ENCODE measurements around the gene CLASP2.
"Not testable (repeated sequence)": the region's sequence is repeated elsewhere in the genome, so short reads cannot be mapped to it uniquely, and the experiment has no call there.

CLASP2 gene

DNA sequence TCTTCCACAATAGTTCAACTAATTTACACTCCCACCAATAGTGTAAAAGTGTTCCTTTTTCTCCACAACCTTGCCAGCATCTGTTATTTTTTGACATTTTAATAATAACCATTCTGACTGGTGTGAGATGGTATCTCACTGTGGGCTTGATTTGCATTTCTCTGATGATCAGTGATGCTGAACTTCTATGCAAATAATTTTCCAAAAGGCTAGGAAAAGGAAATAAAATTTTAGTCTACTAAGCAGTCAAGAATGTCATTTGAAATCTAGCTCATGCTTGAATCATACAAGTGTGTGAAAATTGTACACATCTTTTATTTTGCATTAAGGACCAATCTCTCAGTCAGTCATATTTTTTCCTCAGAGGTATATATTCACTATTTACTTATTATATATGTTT is 176.1 kb downstream of the CLASP2 start:
- no peak for DNase-seq (ENCODE audit: low spot score)

GRCh38 chr3:33538678-33539339 is 179.2 kb downstream of the CLASP2 start:
- DNase-seq (ENCODE audit: low spot score) = no peak

GRCh38 chr3:33537133-33537532 is 180.9 kb downstream of the CLASP2 start:
- DNase-seq (ENCODE audit: low spot score) = no peak

GRCh38 chr3:33526787-33527186 is 191.3 kb downstream of the CLASP2 start:
- no peak for DNase-seq (ENCODE audit: low spot score)

DNA sequence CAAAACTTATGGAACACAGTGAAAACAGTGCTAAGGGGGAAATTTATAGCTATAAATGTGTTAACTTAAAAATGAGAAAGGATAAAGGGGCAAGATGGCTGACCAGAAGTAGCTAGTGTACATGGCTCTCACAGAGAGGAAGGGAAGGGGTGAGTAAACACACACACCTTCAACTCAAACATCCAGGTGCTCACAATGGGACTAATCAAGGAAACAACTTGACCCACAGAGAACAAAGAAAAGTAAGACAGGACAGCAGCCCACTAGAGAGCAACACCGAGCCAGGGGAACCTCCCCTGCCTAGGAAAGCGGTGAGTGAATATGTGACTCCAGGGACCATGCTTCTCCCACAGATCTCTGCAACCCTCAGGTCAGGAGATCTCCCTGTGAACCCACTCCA is 192.8 kb downstream of the CLASP2 start:
- no peak for DNase-seq (ENCODE audit: low spot score)

DNA sequence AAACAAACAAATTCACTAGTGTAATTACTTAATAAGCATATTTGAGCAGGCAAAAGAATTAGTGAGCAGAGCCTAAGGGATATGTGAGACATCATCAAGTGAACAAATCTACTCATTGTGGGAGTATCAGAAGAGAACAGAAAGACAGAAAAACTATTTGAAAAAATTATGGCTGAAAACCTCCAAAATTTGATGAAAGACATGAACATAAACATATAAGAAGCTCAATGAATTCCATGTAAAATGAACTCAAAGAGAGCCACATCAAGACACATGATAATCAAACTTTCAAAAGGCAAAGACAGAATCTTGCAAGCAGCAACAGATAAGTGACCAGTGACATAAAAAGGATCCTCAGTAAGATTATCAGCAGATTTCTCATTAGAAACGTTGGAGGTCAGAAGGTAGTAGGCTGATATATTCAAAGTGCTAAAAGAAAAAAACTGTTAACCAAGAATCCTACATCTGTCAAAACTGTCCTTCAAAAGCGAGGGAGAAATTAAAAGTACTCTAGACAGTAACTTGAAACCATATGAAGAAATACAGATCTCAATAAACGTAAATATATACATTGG is 194.9 kb downstream of the CLASP2 start:
- DNase-seq (ENCODE audit: low spot score) = no peak

DNA sequence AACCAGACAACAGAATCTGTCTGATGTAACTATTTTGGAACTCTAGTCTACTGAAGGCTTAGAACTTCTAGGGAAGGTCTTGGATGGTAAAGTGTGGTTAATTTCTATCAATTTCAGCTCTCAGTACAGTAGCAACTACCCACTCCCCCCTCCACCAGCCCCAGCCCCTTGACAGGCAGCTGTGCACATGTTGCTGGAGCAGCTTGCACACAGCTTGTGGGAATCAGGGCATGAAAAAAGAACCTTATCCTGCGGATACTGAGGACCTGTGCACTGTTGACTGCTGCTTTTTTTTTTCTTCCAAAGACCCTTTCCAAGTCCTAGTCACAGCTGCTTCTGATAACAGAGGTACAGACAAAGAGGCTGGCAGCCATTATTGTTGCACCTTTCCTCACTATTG is 196.3 kb downstream of the CLASP2 start:
- no peak for DNase-seq (ENCODE audit: low spot score)

DNA sequence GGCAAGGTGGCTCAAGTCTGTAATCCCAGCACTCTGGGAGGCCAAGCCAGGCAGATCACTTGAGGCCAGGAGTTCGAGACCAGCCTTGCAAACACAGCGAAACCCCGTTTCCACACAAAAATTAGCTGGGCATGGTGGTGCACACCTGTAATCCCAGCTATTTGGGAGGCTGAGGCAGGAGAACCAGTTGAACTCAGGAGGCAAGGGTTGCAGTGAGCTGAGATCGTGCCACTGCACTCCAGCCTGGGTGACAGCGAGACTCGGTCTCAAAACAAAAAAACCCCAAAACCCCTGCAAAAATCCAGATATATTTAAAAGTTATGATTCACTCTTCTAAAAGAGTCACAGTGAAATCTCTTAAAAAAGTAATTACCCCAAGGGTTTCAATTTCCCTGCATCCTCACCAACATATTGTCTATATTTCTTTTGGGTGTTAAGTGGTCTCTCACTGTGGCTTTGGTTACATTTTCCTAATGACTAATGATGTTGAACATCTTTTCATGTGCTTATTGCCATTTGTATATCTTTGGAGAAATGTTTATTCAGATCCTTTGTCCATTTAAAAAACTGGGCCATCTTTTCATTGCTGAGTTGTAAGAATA is 204.7 kb downstream of the CLASP2 start:
- DNase-seq (ENCODE audit: low spot score) = no peak

DNA sequence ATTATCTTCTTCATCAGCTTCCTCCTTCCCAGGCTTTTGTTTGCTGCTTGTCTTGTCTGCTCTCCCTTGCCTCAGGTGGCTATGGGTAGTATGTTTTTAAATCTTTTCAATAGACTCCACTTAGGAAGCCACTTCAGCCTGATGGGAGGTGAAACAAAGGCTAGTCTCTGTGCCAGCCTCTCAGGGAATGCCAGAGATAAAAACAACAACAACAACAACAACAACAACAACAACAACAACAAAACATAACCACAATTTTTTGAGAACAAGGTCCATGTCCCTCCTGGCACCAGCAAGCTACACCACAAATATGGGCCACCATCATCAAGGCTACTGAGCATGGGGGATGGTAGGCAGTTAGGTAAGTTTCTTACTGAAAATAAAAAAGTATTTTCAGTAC is 213.0 kb downstream of the CLASP2 start:
- DNase-seq (ENCODE audit: low spot score) = no peak

GRCh38 chr3:33496449-33496848 is 221.6 kb downstream of the CLASP2 start:
- DNase-seq (ENCODE audit: low spot score) = no peak

- no peak for DNase-seq (ENCODE audit: low spot score)
Measured at GRCh38 chr3:33491721-33492120, 226.3 kb downstream of the CLASP2 start.

DNA sequence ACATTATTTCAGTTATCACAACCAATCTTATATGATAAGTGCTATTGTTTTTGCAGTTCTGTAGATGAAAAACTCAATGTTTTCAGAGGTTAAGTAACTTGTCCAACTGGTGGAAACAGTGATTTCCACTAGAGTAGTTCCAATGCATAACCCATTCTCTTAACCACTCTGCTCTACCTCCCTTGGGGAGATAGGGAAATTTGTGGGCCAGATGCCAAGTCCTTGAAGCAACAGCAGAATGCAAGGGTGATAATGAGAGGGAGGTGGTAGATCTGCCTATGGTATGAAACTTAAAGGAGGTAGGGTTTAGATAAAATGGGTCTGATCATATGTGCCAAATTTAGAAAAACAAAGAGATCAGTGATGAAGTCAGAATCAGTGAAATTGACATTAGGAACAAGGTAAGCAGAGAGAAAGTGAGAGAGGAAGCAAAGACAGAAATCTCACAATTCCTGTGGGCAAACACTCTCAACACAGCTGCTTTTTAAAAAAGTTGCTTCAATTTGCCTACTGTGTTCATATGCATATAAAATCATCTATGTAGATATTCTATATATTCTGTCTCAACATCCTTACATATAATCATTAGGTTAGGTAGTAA is 227.3 kb downstream of the CLASP2 start:
- DNase-seq (ENCODE audit: low spot score) = no peak

GRCh38 chr3:33488683-33489082 is 229.4 kb downstream of the CLASP2 start:
- DNase-seq (ENCODE audit: low spot score) = no peak

DNA sequence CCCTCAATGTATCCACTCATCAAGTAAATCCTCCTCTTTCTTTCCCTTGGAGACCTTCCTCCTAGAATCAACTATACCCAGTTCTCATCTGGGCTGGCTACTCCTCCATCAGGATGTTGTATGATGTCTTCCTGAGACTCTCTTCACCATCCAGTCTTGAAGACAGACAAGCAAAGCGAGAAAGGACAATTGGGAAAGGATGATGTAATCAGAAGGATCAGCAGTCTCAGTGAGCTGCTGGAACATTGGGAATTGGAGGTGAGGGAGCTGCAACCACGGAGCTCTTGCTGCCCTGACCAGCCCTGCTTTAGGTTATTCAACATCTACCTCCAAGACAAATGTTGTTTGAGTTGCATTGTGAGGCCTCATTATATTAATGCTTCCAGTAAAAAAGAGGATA is 229.8 kb downstream of the CLASP2 start:
- DNase-seq (ENCODE audit: low spot score) = no peak

DNA sequence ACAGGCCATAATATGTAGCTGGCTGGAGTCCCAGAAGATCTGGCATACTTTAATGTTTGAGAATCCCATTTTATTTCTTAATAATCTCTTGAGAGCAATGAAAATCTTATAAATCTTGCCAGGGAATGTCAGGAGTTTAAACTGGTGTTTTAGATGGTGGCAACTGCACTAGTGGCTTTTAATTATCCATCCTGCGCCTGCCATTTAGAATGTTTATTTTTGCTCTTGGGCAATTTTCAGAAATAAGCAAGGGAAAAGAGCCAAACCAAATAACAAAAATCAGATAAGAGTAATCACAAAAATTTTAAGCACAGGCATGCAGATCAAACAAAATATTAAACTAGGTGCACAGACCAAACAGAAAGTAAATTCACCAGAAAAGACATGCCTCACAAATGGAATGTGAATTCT is 235.9 kb downstream of the CLASP2 start:
- DNase-seq (ENCODE audit: low spot score) = no peak

GRCh38 chr3:33474896-33475295 is 243.2 kb downstream of the CLASP2 start:
- no peak for DNase-seq (ENCODE audit: low spot score)

GRCh38 chr3:33473813-33474212 is 244.2 kb downstream of the CLASP2 start:
- no peak for DNase-seq (ENCODE audit: low spot score)

DNA sequence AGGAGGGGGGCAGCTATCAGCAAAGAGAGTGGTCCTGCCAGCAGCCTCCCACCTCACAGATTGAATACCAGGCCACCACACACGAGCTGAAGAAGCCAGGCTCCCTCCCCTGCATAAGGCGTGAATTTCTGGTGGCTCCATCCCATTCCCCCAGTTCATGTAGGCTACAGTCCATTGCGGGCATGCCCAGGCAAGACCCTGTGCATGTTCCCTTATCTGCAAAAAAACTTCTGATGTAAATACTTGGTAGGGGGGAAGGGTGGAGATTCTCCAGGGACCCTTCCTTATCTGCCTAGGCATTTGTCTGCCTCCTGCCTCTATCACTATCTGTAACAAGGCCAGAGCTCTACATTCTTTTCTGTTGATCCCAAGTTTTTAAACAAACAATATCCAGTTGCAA is 250.3 kb downstream of the CLASP2 start:
- DNase-seq (ENCODE audit: low spot score) = no peak

DNA sequence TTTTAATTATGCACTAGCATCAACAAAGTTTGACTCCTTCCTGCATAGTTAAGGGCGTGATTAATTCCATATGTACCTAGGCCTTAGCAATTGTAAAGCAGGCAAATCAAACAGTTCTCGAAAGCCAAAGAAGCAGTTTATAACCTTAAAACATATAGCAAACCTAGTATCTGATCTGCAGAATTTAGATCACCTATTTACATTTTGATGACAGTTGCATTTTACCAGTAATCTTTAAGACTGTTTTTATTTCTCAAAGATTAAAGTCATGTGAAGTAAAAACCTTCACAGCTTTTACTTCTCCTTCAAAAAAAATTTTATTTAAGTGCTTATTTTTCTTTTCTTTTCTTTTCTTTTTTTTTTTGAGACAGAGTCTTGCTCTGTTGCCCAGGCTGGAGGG is 257.0 kb downstream of the CLASP2 start:
- no peak for DNase-seq (ENCODE audit: low spot score)

DNA sequence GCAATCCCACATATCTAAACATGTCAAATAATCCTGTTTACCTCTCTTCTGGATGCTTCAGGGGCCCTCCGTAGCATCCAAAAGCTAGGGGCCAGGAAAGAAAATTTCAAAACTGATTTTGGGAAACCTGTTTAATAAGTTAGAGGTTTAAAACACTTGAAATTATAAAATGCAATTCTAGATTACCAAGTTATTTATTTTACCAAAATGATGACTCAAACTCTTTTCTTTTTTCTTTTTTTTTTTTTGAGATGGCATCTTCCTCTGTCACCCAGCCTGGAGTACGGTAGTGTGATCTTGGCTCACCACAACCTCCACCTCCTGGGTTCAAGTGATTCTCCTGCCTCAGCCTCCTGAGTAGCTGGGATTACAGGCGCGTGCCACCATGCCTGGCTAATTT is 258.5 kb downstream of the CLASP2 start:
- not testable (repeated sequence) for DNase-seq (ENCODE audit: low spot score)

DNA sequence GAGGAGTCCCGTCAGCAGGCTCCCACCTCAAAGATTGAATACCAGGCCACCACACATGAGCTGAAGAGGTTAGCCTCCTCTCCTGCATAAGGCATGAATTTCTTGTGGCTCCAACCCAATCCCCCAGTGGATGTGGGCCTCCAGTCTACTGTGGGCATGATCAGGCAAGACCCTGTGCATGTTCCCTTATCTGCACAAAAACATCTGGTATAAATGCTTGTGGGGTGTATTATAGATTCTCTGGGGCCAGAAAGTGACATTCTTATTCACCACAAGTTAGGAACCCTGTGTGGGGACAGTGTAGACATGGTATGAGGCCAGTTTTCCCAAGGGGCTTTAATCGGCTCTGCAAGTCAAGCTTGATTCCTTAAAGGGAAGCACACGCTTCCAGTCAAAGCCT is 259.6 kb downstream of the CLASP2 start:
- no peak for DNase-seq (ENCODE audit: low spot score)

DNA sequence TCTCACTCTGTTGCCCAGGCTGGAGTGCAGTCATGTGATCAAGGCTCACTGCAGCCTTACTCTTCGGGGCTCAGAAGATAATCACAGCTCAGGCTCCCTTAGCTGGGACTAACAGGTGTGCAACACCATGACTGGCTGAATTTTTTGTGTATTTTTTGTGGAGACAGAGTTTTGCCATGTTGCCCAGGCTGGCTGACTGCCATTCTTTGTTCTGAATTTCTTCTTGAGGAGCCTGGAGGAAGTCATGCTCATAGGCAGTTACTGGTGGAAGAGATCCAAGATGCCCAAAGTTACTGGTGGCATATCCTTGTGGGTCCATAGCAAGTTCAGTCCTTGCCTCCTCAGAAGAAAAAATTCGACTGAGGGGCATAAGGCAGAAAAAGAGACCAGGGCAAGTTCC is 261.3 kb downstream of the CLASP2 start:
- DNase-seq (ENCODE audit: low spot score) = no peak

DNA sequence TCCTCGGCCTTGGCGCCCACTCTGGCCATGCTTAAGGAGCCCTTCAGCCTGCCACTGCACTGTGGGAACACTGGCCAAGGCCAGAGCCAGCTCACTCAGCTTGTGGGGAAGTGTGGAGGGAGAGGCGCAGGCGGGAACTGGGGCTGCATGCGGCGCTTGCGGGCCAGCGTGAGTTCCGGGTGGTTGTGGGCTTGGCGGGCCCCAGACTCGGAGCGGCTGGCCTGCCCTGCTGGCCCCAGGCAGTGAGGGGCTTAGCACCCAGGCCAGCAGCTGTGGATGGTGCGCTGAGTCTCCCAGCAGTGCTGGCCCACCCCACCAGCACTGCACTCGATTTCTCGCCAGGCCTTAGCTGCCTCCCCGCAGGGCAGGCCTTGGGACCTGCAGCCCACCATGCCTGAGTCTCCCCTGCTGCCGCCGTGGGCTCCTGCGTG is 264.7 kb downstream of the CLASP2 start:
- DNase-seq (ENCODE audit: low spot score) = no peak
